NCI-H345 (cell line): ENCODE results near the gene GOPC.

Experiments
- DNase-seq: peaks from one replicate; lab custom pipeline; 2025; lab: John Stamatoyannopoulos, UW

GOPC gene

DNA sequence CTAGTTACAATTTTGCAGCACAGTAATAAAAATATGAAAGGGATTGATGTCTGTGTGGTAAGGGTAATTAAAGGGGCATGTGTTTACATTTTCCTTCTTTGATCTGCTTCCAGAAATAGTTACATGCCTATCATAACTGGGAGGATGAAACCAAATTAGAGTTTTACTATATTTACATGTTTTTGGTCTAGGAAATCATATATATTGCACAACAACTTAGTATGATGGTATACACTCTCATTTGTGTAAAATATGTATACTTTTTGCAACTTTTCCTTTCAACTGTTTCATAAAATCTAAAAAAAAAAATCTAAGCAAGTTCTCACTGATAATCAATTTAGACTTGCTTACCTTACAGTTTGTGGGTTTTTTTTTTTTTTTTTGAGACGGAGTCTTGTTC is 87.7 kb downstream of the GOPC start:
- DNase-seq, result no peak

DNA sequence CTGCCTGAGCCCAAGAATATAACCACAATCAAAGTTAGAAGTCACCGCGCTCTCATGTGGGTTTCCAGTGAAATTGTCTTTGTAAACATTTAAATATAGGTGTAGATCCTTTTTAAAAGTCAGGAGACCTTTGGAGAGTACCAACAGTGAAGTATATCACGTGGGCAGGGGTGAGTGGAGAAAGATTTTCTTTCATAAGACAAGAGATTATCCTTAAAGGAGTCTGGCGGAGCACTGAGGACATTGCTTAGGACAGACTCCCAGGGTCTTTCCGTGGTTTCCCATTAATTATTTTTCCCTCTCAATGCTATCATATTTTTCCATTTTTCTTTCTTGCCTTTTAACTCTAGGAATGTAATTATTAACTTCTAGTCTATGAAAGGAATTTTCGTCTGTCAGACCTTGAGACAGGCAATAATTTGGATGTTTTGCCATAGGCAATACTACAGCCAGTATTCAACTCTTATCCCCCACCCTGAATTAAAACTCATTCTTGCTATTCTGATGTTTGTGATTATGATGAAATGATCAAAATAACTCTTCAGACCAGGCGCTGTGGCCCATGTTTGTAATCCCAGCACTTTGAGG is 88.4 kb downstream of the GOPC start:
- DNase-seq, result no peak

DNA sequence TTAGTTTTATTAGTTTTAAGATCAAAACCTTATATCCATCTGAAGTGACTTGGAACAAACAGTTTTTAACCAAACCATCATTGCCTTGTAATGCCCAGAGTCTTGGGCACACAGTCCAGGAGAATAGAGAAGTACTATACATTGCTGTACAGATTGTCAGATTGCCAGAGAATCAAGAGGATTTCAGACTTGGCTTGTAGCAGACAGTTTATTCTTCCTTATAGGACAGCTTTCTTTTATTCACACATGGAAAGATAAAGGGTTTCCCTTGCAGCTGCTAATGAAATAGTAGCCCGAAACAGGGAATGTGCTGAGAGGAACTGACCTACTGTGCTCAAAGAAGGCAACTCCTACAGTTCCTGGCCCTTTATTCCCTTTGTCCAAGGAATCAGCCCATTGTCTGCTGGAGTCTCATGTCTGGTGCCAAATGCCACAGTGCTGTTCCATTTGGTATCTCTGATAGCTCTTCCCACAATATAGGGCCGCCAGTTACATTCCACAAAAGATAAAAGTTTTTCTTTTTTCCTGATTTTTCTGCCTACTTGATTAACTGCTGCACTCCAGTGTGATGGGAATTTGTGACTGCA is 89.2 kb downstream of the GOPC start:
- DNase-seq, result no peak

DNA sequence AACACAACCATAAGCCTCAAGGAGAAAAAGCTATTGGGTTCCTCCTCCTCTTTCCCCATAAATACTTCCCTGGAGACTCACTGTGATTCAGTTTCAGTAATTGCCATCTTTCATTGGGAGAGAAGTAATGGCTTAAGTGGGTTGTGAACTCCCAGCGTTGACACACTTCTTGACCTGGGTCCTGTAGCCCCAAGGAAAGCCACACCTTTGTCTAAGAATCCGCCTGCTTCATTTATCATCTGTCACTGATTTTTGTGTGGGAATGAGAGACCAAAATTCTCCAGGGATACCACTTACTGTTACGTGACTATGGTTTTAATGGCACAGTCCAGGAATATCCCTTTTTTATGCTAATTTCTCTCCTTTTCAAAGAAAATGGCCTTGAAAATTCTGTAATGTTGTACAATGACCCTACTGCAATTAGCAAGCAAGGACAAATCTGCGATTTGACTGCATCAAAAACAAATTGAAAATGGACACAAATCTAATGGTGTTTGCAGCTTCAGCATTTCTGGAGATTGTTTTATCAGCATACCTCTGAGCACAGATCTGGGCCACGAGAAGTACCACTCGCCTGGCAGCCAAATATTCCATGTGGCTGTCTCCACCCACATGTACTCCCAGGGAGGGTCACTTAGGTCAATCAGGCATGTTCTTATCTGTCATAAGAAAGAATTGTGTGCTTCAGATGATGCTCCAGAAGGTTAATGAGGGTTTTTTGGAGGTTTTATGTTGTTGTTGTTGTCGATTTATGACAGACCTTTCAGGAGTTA is 90.1 kb downstream of the GOPC start:
- DNase-seq, result no peak
